ENCODE data around the gene TRMT44.

DNA sequence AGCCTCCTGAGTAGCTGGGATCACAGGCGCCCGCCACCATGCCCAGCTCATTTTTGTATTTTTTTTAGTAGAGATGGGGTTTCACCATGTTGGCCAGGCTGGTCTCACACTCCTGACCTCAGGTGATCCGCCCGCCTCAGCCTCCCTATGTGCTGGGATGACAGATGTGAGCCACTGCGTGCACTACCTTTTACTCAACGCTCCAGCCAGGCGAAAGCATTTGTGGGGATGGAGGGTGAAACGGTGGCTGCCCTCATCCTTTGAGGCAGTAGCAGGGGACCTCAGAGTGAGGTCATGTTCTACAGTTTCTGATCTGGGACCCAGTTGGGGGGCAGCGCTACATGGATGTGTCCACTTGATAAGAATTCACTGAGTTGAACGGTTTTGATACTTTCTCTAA is 73.8 kb downstream of the TRMT44 start:
- TF ChIP-seq CTCF (IDR thresholded peaks at IDR 0.05) (no peak), POLR2A (IDR thresholded peaks at IDR 0.05) (no peak)

Measured in thyroid gland (tissue), 4 donors.